Lung (tissue), 12 donors: ENCODE results near the gene PLCB2. TPM values are rescaled to one million over a fixed set of nuclear protein-coding genes. Genes with fewer than 3 reads are reported as not detected.

ENCODE experiments used
- ATAC-seq: fragments of 200-7000 bp; cut with Tn5 transposase; one replicate; pipeline ENCODE4 v1.9.1; 2020; ENCODE audit warnings: moderate number of reproducible peaks; ENCODE audit not compliant: insufficient read depth, low FRiP score
- DNase-seq, 3 donors: peaks; one replicate each; pipeline ENCODE4 v3.0.0-alpha.2; 2013 to 2017
- H3K27ac ChIP-seq, 2 donors: one replicate each; pipeline ENCODE4 v1.5.1; 2013; ENCODE audit warnings: mild to moderate bottlenecking in 2 of 2, moderate library complexity in 2 of 2, control low read depth in 1 of 2, inconsistent platforms in 1 of 2, low read depth in 1 of 2, low read length in 1 of 2
- H3K27me3 ChIP-seq, 3 donors: one replicate each; pipeline ENCODE4 v1.5.1; 2013; ENCODE audit warnings: low read length in 2 of 3; ENCODE audit not compliant: control insufficient read depth in 3 of 3, insufficient read depth in 3 of 3
- H3K36me3 ChIP-seq, 4 donors: one replicate each; pipeline ENCODE4 v1.5.1; 2013; ENCODE audit warnings: low read length in 4 of 4, mild to moderate bottlenecking in 1 of 4, moderate library complexity in 1 of 4; ENCODE audit not compliant: control insufficient read depth in 4 of 4, insufficient read depth in 4 of 4
- H3K4me1 ChIP-seq, 5 donors: one replicate each; pipeline ENCODE4 v1.5.1; 2013; ENCODE audit warnings: low read length in 5 of 5, mild to moderate bottlenecking in 2 of 5, moderate library complexity in 1 of 5; ENCODE audit not compliant: control insufficient read depth in 5 of 5, insufficient read depth in 5 of 5
- H3K4me3 ChIP-seq: one replicate; pipeline ENCODE4 v1.5.1; 2013; ENCODE audit warnings: mild to moderate bottlenecking, control low read depth, moderate library complexity
- H3K9ac ChIP-seq, 2 donors: one replicate each; pipeline ENCODE4 v1.5.1; 2013; ENCODE audit warnings: low read length in 2 of 2, control low read depth in 1 of 2; ENCODE audit not compliant: insufficient read depth in 1 of 2
- H3K9me3 ChIP-seq, 4 donors: one replicate each; pipeline ENCODE4 v1.5.1; 2013; ENCODE audit warnings: low read length in 3 of 4, mild to moderate bottlenecking in 1 of 4, moderate library complexity in 1 of 4; ENCODE audit not compliant: control insufficient read depth in 4 of 4, insufficient read depth in 3 of 4
- CTCF ChIP-seq: IDR thresholded peaks from 2 replicates; pipeline ENCODE4 v1.5.1; 2012; ENCODE audit warnings: mild to moderate bottlenecking; ENCODE audit errors: control extremely low read depth, extremely low read depth
- WGBS, 2 donors: extraction: QIAGEN DNeasy Blood & Tissue Kit; methylation state at CpG; one replicate each; pipeline ENCODE4 v1.1.7; 2013; 5-methylcytosine and 5-hydroxymethylcytosine counted together
- polyA plus RNA-seq, 2 donors: library from polyadenylated mRNA; stranded (reverse); fragments of 200-250 nt; gene quantifications; one replicate each; pipeline ENCODE4 v1.2.1, GENCODE V29; 2013
- total RNA-seq, 2 donors: library from RNA; depleted of rRNA in 1 of 2; stranded (reverse); fragments of >200 nt in 1 of 2; gene quantifications; one replicate each; pipeline ENCODE4 v1.2.1, GENCODE V29; 2014 to 2021
- donor health status: control.
- donor health status: control.
- donor health status: Bipolar disorder and iron deficiency.
- donor health status: healthy.
- donor health status: DM: yes; HTN: yes; CAD: no.

Gene PLCB2
- total and polyA plus RNA-seq, 4 donors, result 17.9 to 76.7 (median 51.2) TPM

- Histone ChIP-seq H3K4me3 (no peak overlapping the region), H3K27me3 (peaks cover 0 to 9% (median 0%) of the 10 kb centered on the region in 3 donors), H3K36me3 (no peaks in the 10 kb centered on the region), H3K27ac (no peak overlapping the region), H3K4me1 (peaks cover 0 to 7% (median 0%) of the 10 kb centered on the region in 5 donors), H3K9ac (no peak overlapping the region), H3K9me3 (no peaks in the 10 kb centered on the region)
- WGBS, 2 donors, result 59 to 66% methylated on average over 4 of the region's 4 CpGs
- DNase-seq (no peak), ATAC-seq (no peak)
- TF ChIP-seq CTCF, result no peak
Measured at GRCh38 chr15:40314723-40315276, 7.1 kb upstream of the PLCB2 start.

- Histone ChIP-seq H3K4me1 (peaks cover 0 to 7% (median 3%) of the 10 kb centered on the region in 5 donors), H3K4me3 (no peak overlapping the region), H3K27ac (no peak overlapping the region), H3K9ac (no peak overlapping the region), H3K36me3 (no peaks in the 10 kb centered on the region), H3K27me3 (peaks cover 0 to 7% (median 0%) of the 10 kb centered on the region in 3 donors), H3K9me3 (no peaks in the 10 kb centered on the region)
- peak; percentile 57 for ATAC-seq
- WGBS, 2 donors, result 30 to 36% methylated on average over 10 of the region's 10 CpGs
- DNase-seq, result peak; percentile 61 to 83 (median 67)
- no peak for TF ChIP-seq CTCF
Measured at GRCh38 chr15:40313531-40314398, 6.0 kb upstream of the PLCB2 start.

- DNase-seq (no peak), ATAC-seq (no peak)
- 91 to 93% methylated on average over 10 of the region's 10 CpGs for WGBS, 2 donors
- Histone ChIP-seq H3K4me3 (no peak overlapping the region), H3K9me3 (no peaks in the 10 kb centered on the region), H3K27me3 (peaks cover 0 to 7% (median 0%) of the 10 kb centered on the region in 3 donors), H3K27ac (no peak overlapping the region), H3K9ac (no peak overlapping the region), H3K4me1 (peaks cover 0 to 11% (median 5%) of the 10 kb centered on the region in 5 donors), H3K36me3 (no peaks in the 10 kb centered on the region)
- no peak for TF ChIP-seq CTCF
Measured at GRCh38 chr15:40312370-40313158, 4.8 kb upstream of the PLCB2 start.
